Activated CD8-positive, alpha-beta memory T cell treated with anti-CD3 and anti-CD28 coated beads, Interleukin-2, amount 50 U/mL, for 1 hour (primary cell): Measurements from ENCODE around the gene CCND2.
"Not testable (repeated sequence)": the region's sequence is repeated elsewhere in the genome, so short reads cannot be mapped to it uniquely, and the experiment has no call there.

Experiments
- DNase-seq: peaks from one replicate; pipeline ENCODE4 v3.0.0-alpha.2; 2020; ENCODE audit errors: extremely low read depth

Gene CCND2

GRCh38 chr12:4273652-4274395, at the start of gene CCND2:
TSS of gene CCND2 (plus strand) at chr12:4273762. CDS start at chr12:4274041, 279 bp downstream.
- no peak for DNase-seq

DNA sequence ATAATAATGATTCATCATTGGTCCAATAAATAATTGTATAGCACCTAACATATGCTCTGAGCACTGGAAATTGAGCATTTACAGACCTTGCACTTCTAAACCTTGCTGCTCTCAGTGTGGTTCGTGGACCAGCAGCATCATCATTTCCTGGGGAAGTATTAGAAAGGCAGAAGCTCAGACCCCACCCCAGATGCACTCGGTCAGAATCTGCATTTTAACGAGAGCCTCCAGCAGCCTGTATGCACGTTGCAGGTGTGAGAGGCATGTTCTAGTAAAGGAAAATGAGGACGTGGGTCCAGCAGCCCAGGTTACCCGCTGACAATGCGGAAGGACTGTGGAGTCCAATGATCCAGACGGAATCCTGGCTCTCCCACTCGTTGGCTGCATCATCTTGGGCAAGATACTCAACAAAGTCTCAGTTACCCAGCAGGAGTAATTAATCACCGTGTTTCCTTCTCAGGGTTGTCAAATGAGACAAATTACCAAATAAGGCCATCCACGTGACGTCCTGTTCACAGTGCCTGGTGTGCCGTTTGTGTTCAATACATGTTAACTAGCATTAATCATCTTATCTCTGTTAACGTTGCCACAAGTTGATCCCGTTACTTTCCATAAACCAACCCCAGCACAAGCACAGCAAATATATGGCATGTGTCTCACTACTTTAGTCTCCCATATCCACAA, 49.2 kb upstream of the CCND2 start:
- DNase-seq = no peak

GRCh38 chr12:4225571-4225970, 48.0 kb upstream of the CCND2 start:
- no peak for DNase-seq

- DNase-seq = no peak
These were observed 46.5 kb upstream of the CCND2 start for GRCh38 chr12:4227046-4227445.

DNA sequence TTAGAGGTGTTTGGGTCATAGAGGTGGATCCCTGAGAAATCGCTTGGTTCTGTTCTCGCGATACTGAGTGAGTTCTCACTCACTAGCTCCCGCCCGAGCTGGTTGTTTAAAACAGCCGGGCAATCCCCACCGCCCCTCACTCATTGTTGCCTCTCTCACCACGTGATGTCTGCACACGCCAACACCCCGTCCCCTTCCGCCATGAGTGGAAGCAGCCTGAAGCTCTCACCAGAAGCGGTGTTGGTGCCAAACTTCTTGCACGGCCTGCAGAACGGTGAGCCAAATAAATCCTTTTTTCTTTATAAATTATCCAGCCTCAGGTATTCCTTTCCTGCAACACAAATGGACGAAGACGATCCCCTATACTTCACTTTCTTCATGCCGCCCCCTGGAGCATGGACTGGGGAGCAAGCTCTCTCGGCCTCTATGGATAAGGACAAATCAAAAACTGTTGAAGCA, 45.4 kb upstream of the CCND2 start:
- no peak for DNase-seq

DNA sequence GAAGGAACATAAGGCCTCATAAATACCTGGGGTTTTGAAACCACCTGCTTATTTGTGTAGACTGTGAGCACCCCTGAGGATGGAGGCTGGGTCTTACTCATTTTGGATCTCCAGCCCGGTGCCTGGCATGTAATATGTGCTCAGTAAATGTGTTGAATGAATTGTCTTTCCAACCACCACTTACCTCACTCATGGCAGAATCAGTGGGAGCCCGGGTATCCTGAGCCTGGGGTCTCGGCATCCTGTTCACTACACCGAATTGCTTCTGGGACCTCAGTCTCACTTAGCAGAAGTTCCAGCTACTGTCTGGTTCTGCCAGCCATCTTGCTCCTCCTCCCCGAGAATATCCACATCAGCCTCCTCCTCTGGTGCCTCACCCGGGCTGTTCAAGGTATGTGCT, 43.0 kb upstream of the CCND2 start:
- no peak for DNase-seq

- DNase-seq = no peak
These were observed 35.0 kb upstream of the CCND2 start for GRCh38 chr12:4238577-4238976.

DNA sequence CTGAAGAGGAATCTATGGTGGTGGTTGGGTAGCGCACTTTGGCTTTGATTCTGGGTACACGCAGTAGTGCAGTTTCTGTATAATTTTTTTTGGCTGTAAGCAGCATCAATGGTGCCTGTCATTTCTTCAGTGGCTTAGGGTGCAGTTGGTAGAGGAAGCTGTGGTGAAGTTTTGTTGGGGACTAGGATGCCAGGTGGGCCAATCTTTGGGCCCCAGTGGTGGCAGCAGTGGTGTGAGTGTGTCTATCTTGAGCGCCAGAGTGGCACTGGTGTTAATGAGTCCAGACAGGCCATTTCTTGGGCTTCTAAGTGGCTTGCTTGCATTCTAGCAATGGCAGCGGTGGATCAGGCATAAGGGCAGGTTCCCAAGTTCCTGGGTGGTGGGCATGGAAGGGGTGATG, 33.8 kb upstream of the CCND2 start:
- no peak for DNase-seq

DNA sequence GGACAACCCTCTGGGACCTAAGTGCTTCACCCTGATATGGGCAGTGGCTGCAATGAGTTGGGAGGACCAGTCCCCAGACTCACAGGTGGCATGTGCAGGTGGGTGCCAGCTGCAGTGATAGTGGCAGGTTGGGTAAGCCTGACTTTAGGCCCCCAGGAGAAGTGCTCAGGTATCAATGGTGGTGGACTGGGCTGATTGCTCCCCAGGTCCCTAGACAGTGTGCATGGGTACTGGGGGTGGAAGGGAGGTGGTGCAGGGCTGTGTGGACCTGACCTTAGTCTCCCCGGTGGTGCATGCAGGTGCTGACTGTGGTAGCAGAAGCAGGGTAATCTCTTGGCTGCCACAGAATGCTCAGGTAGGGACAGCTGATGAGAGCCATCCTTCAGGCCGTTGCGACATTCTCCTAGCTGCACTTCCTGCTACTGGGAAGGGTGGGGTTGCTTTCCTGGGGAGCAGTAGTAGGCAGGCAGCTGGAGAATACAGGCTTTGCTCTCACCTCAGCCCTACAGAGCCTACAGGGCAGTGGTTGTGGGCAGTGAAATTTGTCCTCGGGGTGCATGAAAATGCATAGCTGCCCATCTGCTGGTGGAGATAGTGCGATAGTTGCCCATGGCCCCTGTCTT, 33.3 kb upstream of the CCND2 start:
- DNase-seq = no peak

DNA sequence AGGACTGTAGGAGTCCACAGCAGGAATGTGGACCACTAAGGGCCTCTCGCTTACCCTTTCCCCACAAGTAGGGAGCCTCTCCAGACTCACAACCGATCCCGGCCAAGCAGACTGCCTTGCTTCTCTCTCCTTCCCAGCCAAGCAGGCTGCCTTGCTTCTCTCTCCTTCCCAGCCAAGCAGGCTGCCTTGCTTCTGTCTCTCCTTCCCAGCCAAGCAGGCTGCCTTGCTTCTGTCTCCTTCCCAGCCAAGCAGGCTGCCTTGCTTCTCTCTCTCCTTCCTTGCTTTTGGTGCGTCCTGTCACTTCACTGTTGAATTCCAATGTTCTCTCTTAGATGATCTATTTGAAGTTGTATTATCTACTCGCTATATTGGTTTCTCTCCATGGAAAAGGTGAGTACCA, 32.6 kb upstream of the CCND2 start:
- DNase-seq = no peak

DNA sequence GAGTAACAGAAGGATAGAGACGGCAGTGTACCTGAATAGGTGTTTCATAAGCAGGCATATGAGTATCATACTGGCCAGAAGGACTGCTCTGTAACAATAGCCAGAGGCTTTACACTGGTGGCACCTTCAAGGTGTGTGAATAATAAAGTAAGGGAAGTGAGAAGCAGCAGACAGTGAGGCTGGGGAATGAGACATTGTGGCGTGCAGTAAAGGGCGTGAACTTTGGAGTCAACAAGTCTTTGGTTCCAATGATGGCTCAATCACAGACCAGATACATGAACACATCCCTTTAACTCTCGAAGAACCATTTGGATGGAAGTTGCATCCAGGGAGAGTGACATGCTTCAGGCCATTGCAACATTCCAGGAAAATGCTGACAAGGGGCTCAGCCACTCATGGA, 32.0 kb upstream of the CCND2 start:
- DNase-seq = no peak

GRCh38 chr12:4242595-4242994, 31.0 kb upstream of the CCND2 start:
- no peak for DNase-seq

GRCh38 chr12:4243091-4243490, 30.5 kb upstream of the CCND2 start:
- no peak for DNase-seq

GRCh38 chr12:4243491-4244100, 30.0 kb upstream of the CCND2 start:
- DNase-seq = not testable (repeated sequence)

- DNase-seq = no peak
These were observed 28.7 kb upstream of the CCND2 start for GRCh38 chr12:4244868-4245267.

DNA sequence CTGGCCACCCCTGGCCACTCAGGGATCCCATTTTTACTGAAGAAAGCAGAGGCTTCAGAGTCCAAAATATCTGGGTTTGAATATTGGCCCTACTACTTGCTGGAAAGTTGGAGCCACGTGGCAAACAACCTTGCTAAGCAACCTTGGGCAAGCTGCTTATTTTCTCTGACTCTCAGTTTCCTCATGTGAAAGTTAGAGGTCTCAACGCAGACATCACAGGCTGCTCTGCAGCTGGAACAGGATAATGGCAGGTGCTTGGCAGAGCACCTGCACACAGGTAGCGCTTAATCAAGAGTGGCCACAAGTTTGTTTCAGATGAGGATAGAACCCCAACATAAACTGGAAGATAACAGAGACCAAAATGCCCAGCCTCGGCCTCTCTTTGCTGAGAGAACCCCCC, 28.1 kb upstream of the CCND2 start:
- no peak for DNase-seq

DNA sequence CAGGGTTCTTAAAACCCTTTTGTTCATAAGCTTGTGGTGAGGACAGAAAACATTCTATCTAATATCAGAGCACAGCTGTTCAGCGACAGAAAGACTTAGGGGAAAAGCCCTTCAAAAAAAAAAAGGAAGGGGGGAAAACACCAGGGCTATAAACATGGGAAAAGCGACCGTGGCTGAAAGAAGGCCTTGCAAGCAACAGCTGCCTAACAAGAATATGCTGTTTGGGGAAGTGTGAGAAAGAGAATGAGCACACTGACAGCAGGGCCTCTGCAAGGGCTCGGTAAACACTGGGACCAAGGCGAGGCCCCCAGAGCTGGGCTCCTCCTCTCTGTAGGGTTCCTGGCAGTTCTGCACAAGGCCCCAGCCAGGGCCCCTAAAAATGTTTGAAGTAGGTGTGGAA, 27.4 kb upstream of the CCND2 start:
- no peak for DNase-seq

DNA sequence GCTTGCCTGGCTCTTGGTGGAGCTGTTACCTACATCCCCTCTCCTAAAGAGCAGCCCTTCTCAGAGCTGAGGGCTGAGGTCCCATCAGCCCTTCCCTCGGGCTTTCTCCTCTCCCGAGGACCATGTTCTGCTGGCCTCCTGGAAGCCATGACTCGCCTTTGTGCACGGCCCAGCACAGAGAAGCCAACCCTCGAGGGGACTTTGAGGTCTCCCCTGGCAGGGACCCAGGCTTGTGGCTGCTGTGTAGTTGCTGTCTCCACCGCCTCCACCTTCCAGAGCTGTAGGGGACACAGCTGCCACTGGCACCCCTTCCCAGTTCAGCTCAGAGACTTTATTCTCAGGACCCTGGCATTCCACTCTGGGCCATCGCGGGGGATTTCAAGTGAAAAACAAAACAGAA, 22.9 kb upstream of the CCND2 start:
- DNase-seq = no peak

- DNase-seq = no peak
These were observed 22.2 kb upstream of the CCND2 start for GRCh38 chr12:4251216-4251891.

DNA sequence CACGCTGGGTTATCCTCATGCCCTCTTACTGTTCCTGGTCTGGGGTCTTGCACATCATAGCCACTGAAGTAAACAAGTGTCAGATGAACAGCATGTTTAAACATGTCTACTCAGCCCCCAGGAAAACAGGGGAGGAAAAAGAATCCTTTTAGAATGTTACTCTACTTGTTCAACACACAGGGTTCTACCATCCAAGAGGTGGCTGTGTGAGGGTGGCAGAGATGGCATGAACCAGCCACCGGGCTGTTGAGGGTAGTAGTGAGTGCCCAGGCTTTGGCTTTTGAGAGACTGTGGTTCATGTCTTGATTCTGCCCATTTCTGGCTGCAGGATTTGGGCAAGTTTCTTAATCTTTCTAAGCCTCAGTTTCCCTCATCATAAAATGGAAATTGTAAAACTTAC, 21.6 kb upstream of the CCND2 start:
- DNase-seq = no peak

DNA sequence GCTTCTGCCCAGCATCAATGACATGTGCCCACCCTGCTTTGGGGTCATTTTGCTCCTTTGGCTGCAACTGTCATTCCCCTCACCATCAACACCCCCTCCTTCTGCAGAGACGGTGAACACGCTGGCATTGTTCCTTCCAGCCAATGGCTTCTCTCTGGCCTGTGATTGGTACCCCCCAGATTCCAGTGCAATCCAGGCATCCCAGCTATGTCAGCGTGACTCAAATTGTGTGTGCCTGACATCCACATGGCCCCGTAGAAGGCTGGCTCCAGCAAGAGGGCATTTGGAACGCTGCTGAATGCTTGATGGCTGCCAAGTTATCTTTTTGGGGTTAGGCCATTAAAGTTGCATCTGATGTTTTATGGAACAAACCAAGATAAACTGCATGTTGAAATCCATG, 21.0 kb upstream of the CCND2 start:
- no peak for DNase-seq
